HG03066 (cell line): Measurements from ENCODE around the gene ARID5B.

Source experiments
- ATAC-seq: cut with Tn5 transposase; IDR thresholded peaks from one replicate; pipeline ENCODE4 v1.9.1; 2021; ENCODE audit warnings: low read depth; ENCODE audit not compliant: unreplicated experiment

Gene ARID5B

GRCh38 chr10:61903221-61903927 is 1.9 kb downstream of the ARID5B start:
- ATAC-seq: peak; percentile 32

GRCh38 chr10:61903928-61904344 is 2.4 kb downstream of the ARID5B start:
- ATAC-seq: no peak

- peak; percentile 35 for ATAC-seq
These were observed 3.5 kb downstream of the ARID5B start for GRCh38 chr10:61904733-61905725.

- no peak for ATAC-seq
These were observed 4.5 kb downstream of the ARID5B start for GRCh38 chr10:61905837-61906561.

- ATAC-seq: no peak
These were observed 5.0 kb downstream of the ARID5B start for GRCh38 chr10:61906562-61906901.

GRCh38 chr10:61907011-61907410 is 5.5 kb downstream of the ARID5B start:
- ATAC-seq: no peak

- no peak for ATAC-seq
These were observed 6.1 kb downstream of the ARID5B start for GRCh38 chr10:61907587-61907986.

- ATAC-seq: no peak
These were observed 8.8 kb downstream of the ARID5B start for GRCh38 chr10:61910226-61910805.

- ATAC-seq: no peak
These were observed 9.4 kb downstream of the ARID5B start for GRCh38 chr10:61910894-61911293.

GRCh38 chr10:61911425-61911824 is 9.9 kb downstream of the ARID5B start:
- ATAC-seq: no peak

GRCh38 chr10:61912981-61913380 is 11.5 kb downstream of the ARID5B start:
- ATAC-seq: no peak

GRCh38 chr10:61918140-61918539 is 16.6 kb downstream of the ARID5B start:
- no peak for ATAC-seq

- ATAC-seq: no peak
These were observed 17.5 kb downstream of the ARID5B start for GRCh38 chr10:61918989-61919388.

- no peak for ATAC-seq
These were observed 18.2 kb downstream of the ARID5B start for GRCh38 chr10:61919646-61920215.

GRCh38 chr10:61921143-61921542 is 19.6 kb downstream of the ARID5B start:
- ATAC-seq: peak; percentile 55

- ATAC-seq: no peak
These were observed 21.9 kb downstream of the ARID5B start for GRCh38 chr10:61923210-61923949.

- ATAC-seq: no peak
These were observed 22.4 kb downstream of the ARID5B start for GRCh38 chr10:61923950-61924274.

GRCh38 chr10:61929555-61929954 is 28.1 kb downstream of the ARID5B start:
- no peak for ATAC-seq

GRCh38 chr10:61931620-61932332 is 30.3 kb downstream of the ARID5B start:
- no peak for ATAC-seq
